DND-41 (cell line): Measurements from ENCODE around the gene RABAC1.

ENCODE experiments used
- ATAC-seq: fragments of 200-7000 bp; cut with Tn5 transposase; 3 replicates; pipeline ENCODE4 v1.9.1; 2021; ENCODE audit warnings: low read depth; ENCODE audit not compliant: insufficient read depth
- DNase-seq: peaks from one replicate; pipeline ENCODE4 v3.0.0-alpha.2; 2020
- H2AFZ ChIP-seq: 2 replicates; pipeline ENCODE4 v1.6.0; 2012; ENCODE audit warnings: low read depth, low read length
- H3K27ac ChIP-seq: 2 replicates; pipeline ENCODE4 v1.5.1; 2012; ENCODE audit warnings: low read length, inconsistent platforms
- H3K27me3 ChIP-seq: fragments of 200-600 bp; sonication (generic); 2 replicates; pipeline ENCODE4 v1.6.0; 2012; ENCODE audit warnings: low read length, mild to moderate bottlenecking, inconsistent platforms; ENCODE audit not compliant: insufficient read depth, poor library complexity
- H3K36me3 ChIP-seq: 2 replicates; pipeline ENCODE4 v1.5.1; 2012; ENCODE audit warnings: low read length, inconsistent platforms; ENCODE audit not compliant: insufficient read depth
- H3K4me1 ChIP-seq: 2 replicates; pipeline ENCODE4 v1.5.1; 2012; ENCODE audit warnings: mild to moderate bottlenecking, low read length; ENCODE audit not compliant: insufficient read depth
- H3K4me2 ChIP-seq: 2 replicates; pipeline ENCODE4 v1.6.0; 2012; ENCODE audit warnings: mild to moderate bottlenecking, moderate library complexity, low read length, inconsistent platforms; ENCODE audit not compliant: insufficient read depth
- H3K4me3 ChIP-seq, 2 experiments: fragments of 200-600 bp in 1 of 2; shearing (Covaris generic) in 1 of 2; 2 replicates each; pipeline ENCODE4 v1.5.1; 2012 to 2016; ENCODE audit warnings: inconsistent platforms in 2 of 2, low read length in 2 of 2, mild to moderate bottlenecking in 2 of 2, low read depth in 1 of 2, moderate library complexity in 1 of 2
- H3K79me2 ChIP-seq: 2 replicates; pipeline ENCODE4 v1.6.0; 2012; ENCODE audit warnings: low read length, inconsistent platforms; ENCODE audit not compliant: insufficient read depth
- H3K9ac ChIP-seq: 2 replicates; pipeline ENCODE4 v1.6.0; 2012; ENCODE audit warnings: low read depth, mild to moderate bottlenecking, inconsistent platforms, low read length, moderate library complexity
- H3K9me3 ChIP-seq: 2 replicates; pipeline ENCODE4 v1.5.1; 2012; ENCODE audit warnings: low read length, moderate library complexity, mild to moderate bottlenecking, inconsistent platforms; ENCODE audit not compliant: insufficient read depth, severe bottlenecking
- H4K20me1 ChIP-seq: 2 replicates; pipeline ENCODE4 v1.6.0; 2012; ENCODE audit warnings: low read length; ENCODE audit not compliant: insufficient read depth
- EZH2 ChIP-seq: IDR thresholded peaks from 3 replicates; pipeline ENCODE4 v1.6.1; 2012; ENCODE audit warnings: borderline replicate concordance, low read depth, mild to moderate bottlenecking, moderate library complexity, low read length, inconsistent platforms; ENCODE audit not compliant: severe bottlenecking
- TF ChIP-seq, protein P1 (sequence below): IDR thresholded peaks from 2 replicates; pipeline ENCODE4 v1.5.1; 2012; ENCODE audit warnings: borderline replicate concordance, low read length, moderate library complexity, mild to moderate bottlenecking; ENCODE audit not compliant: poor library complexity, severe bottlenecking; ENCODE audit errors: extremely low read depth

The RABAC1 gene

DNA sequence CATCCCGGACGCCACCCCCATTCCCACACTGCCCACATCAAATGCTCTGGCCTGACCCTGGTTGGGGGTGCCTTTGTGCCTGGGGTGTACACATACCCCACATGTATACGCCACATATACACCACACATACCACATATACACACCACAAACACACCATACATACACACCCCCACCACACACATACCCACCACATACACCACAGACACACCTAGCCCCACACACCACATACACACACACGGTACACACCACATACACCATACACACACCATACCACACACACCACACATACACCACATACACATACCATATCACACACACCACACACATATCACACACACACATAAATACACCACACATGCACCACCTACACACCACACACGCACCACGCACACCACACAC lies 41.0 kb downstream of the RABAC1 start:
- TF ChIP-seq, protein P1, sequence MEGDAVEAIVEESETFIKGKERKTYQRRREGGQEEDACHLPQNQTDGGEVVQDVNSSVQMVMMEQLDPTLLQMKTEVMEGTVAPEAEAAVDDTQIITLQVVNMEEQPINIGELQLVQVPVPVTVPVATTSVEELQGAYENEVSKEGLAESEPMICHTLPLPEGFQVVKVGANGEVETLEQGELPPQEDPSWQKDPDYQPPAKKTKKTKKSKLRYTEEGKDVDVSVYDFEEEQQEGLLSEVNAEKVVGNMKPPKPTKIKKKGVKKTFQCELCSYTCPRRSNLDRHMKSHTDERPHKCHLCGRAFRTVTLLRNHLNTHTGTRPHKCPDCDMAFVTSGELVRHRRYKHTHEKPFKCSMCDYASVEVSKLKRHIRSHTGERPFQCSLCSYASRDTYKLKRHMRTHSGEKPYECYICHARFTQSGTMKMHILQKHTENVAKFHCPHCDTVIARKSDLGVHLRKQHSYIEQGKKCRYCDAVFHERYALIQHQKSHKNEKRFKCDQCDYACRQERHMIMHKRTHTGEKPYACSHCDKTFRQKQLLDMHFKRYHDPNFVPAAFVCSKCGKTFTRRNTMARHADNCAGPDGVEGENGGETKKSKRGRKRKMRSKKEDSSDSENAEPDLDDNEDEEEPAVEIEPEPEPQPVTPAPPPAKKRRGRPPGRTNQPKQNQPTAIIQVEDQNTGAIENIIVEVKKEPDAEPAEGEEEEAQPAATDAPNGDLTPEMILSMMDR, result no peak
- no peak for TF ChIP-seq EZH2
- Histone ChIP-seq H3K4me2 (no peak overlapping the region), H3K36me3 (peaks cover 10% of the 10 kb centered on the region), H3K4me3 (no peak overlapping the region), H3K9ac (no peak overlapping the region), H3K4me1 (peaks cover 7% of the 10 kb centered on the region), H2AFZ (no peak overlapping the region), H4K20me1 (peaks cover 13% of the 10 kb centered on the region; the same call in 1 of the 2 replicates), H3K27ac (no peak overlapping the region), H3K9me3 (no peaks in the 10 kb centered on the region), H3K79me2 (no peaks in the 10 kb centered on the region), H3K27me3 (no peaks in the 10 kb centered on the region)
- ATAC-seq (no peak), DNase-seq (no peak)

DNA sequence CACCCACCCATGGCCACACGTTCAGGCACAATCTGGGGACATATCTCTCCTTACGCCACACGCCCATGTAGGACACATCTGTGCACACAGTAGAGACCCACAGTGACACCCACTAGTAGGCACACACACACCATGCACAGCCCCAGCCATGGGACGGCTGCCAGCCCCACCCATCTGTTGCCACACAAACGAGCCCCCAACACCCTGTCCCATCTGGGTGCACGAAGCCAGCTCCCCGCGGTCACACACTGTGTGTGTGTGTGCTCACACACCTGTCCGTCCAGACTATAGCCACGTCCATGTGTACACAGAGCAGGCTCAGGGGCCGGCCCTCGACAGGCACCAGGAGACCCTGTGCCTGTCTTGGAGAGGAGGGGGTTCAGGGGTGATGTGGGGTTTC lies 41.4 kb downstream of the RABAC1 start:
- Histone ChIP-seq H3K4me3 (no peak overlapping the region), H3K27me3 (no peaks in the 10 kb centered on the region), H3K4me1 (peaks cover 7% of the 10 kb centered on the region), H3K79me2 (no peaks in the 10 kb centered on the region), H3K36me3 (peaks cover 10% of the 10 kb centered on the region), H3K9me3 (no peaks in the 10 kb centered on the region), H2AFZ (no peak overlapping the region), H3K27ac (no peak overlapping the region), H3K4me2 (no peak overlapping the region), H4K20me1 (peaks cover 13% of the 10 kb centered on the region; the same call in 1 of the 2 replicates), H3K9ac (no peak overlapping the region)
- no peak for ATAC-seq
- TF ChIP-seq, protein P1, result no peak
- no peak for TF ChIP-seq EZH2
- DNase-seq, result no peak

GRCh38 chr19:41915776-41916414 lies 43.2 kb downstream of the RABAC1 start:
- Histone ChIP-seq H3K4me1 (peaks cover 7% of the 10 kb centered on the region), H3K4me2 (no peak overlapping the region), H3K27me3 (no peaks in the 10 kb centered on the region), H3K79me2 (no peaks in the 10 kb centered on the region), H3K4me3 (no peak overlapping the region), H3K9ac (no peak overlapping the region), H4K20me1 (0 out of 2 replicates have a peak, but pooled peaks cover 17% of the 10 kb centered on the region), H3K27ac (no peak overlapping the region), H2AFZ (no peak overlapping the region), H3K9me3 (no peaks in the 10 kb centered on the region), H3K36me3 (peaks cover 10% of the 10 kb centered on the region)
- TF ChIP-seq, protein P1, result no peak
- TF ChIP-seq EZH2, result no peak
- DNase-seq, result no peak
- no peak for ATAC-seq
